HepG2 (cell line): ENCODE results near the gene ZFAND6. TPM values are rescaled to one million over a fixed set of nuclear protein-coding genes. Genes with fewer than 3 reads are reported as not detected.

Experiments
- ISX ChIP-seq: sonication (generic); formaldehyde crosslinking; conservative IDR thresholded peaks from 2 replicates; pipeline ENCODE4 v1.5.0; 2020; ENCODE audit warnings: missing genetic modification reagents
- LCORL ChIP-seq, 2 experiments: fragments of 450-650 bp in 1 of 2; sonication (generic) in 1 of 2; formaldehyde crosslinking in 1 of 2; IDR thresholded peaks; 2 replicates each; pipeline versions ENCODE4 v1.5.0 to v1.6.1; 2017 to 2020; ENCODE audit warnings: antibody characterized with exemption in 1 of 2, missing genetic modification reagents in 1 of 2
- MAFF ChIP-seq: IDR thresholded peaks from 2 replicates; pipeline ENCODE4 v1.6.1; 2011; ENCODE audit warnings: low read depth, low read length, improper control_type of control experiment
- NCOA1 ChIP-seq: sonication (generic); formaldehyde crosslinking; IDR thresholded peaks from 2 replicates; pipeline ENCODE4 v1.9.0; 2021; ENCODE audit warnings: missing genetic modification reagents
- NFAT5 ChIP-seq: sonication (generic); formaldehyde crosslinking; IDR thresholded peaks from 2 replicates; pipeline ENCODE4 v1.4.0; 2020; ENCODE audit warnings: missing genetic modification reagents
- NR2F6 ChIP-seq, 2 experiments: IDR thresholded peaks; 2 replicates each; pipeline ENCODE4 v1.6.1; 2016; ENCODE audit warnings: antibody characterized with exemption in 1 of 2, mild to moderate bottlenecking in 1 of 2
- PHF21A ChIP-seq: sonication (generic); formaldehyde crosslinking; IDR thresholded peaks from 2 replicates; pipeline ENCODE4 v1.5.0; 2020; ENCODE audit warnings: mild to moderate bottlenecking, missing genetic modification reagents
- REST ChIP-seq, 2 experiments: IDR thresholded peaks; 2 replicates each; pipeline ENCODE4 v1.6.1; 2011 to 2012; ENCODE audit warnings: low read length in 2 of 2, borderline replicate concordance in 1 of 2, low read depth in 1 of 2, mild to moderate bottlenecking in 1 of 2, moderate library complexity in 1 of 2
- SKIL ChIP-seq: sonication (generic); formaldehyde crosslinking; IDR thresholded peaks from 2 replicates; pipeline ENCODE4 v1.8.0; 2022; ENCODE audit warnings: missing genetic modification reagents, mild to moderate bottlenecking, moderate library complexity, borderline replicate concordance
- SP140L ChIP-seq: sonication (generic); formaldehyde crosslinking; IDR thresholded peaks from 2 replicates; pipeline ENCODE4 v1.4.0; 2020; ENCODE audit warnings: missing genetic modification reagents, borderline replicate concordance
- TEAD3 ChIP-seq: optimal IDR thresholded peaks from 2 replicates; pipeline ENCODE3; 2016; ENCODE audit warnings: borderline replicate concordance
- ZNF292 ChIP-seq: sonication (generic); formaldehyde crosslinking; IDR thresholded peaks from 2 replicates; pipeline ENCODE4 v1.8.1; 2022; ENCODE audit warnings: mild to moderate bottlenecking, low read depth, missing genetic modification reagents, borderline replicate concordance
- ZNF687 ChIP-seq: sonication (generic); formaldehyde crosslinking; IDR thresholded peaks from 2 replicates; pipeline ENCODE4 v1.5.1; 2020; ENCODE audit warnings: mild to moderate bottlenecking, missing genetic modification reagents, moderate library complexity
- polyA plus RNA-seq, 8 experiments: library from polyadenylated mRNA; depleted of rRNA in 3 of 8; stranded (reverse) in 7 of 8; unstranded in 1 of 8; fragments of >200 nt; fragmentation: Illumina TruSeq in 4 of 8; extraction: Trizol in 4 of 8; gene quantifications; 2 replicates each; pipeline versions ENCODE4 v1.2.1 to v1.2.3, GENCODE V29; 2011 to 2016; ENCODE audit warnings: low read depth in 4 of 8, missing spikeins in 1 of 8, mixed read lengths in 1 of 8; ENCODE audit not compliant: insufficient read depth in 1 of 8
- total RNA-seq, 5 experiments: library from RNA; depleted of rRNA; stranded (reverse); fragments of >200 nt; fragmentation: Illumina TruSeq; extraction: Trizol; gene quantifications; 2 replicates each; pipeline ENCODE4 v1.2.3, GENCODE V29; 2016; ENCODE audit warnings: low read depth in 1 of 5

ZFAND6 gene
- total and polyA plus RNA-seq, 2 of the 13 experiments (the other 11 are each of a cell fraction or from before 2014, with no cell fraction given): 84.2 to 115 TPM

GRCh38 chr15:80154336-80154735 lies 94.9 kb downstream of the ZFAND6 start (continued):
- TF ChIP-seq NFAT5: 0 out of 2 replicates have a peak, but pooled peaks have one; percentile 2
- no peak for TF ChIP-seq NCOA1 (CRISPR knock-in tag)
- TF ChIP-seq NR2F6 (IDR thresholded peaks at IDR 0.05): peak; percentile 38; the same call in 1 of the 2 replicates
- no peak for TF ChIP-seq NR2F6 (CRISPR knock-in tag; IDR thresholded peaks at IDR 0.05)
- TF ChIP-seq SP140L (CRISPR knock-in tag): no peak
- TF ChIP-seq ISX (CRISPR knock-in tag): no peak
- TF ChIP-seq REST (IDR thresholded peaks at IDR 0.05; ENCODE audit: borderline replicate concordance in 1 of 2, low read depth in 1 of 2, low read length in 2 of 2): 0 out of 4 replicates have a peak, but pooled peaks of 1 of the 2 experiments have one; percentile 42
- TF ChIP-seq SKIL (CRISPR knock-in tag): no peak
- peak; percentile 17; the same call in 1 of the 2 replicates for TF ChIP-seq PHF21A
- peak; percentile 26; the same call in 1 of the 2 replicates for TF ChIP-seq MAFF
- TF ChIP-seq ZNF292: peak; percentile 30; the same call in 1 of the 2 replicates
- TF ChIP-seq TEAD3 (CRISPR knock-in tag): peak; percentile 79
- TF ChIP-seq ZNF687 (CRISPR knock-in tag): peak; percentile 20; the same call in 1 of the 2 replicates
- TF ChIP-seq LCORL (IDR thresholded peaks at IDR 0.05): no peak
- TF ChIP-seq LCORL (CRISPR knock-in tag; IDR thresholded peaks at IDR 0.05): no peak
